Hematopoietic multipotent progenitor cell (in vitro differentiated cells): ENCODE results near the gene RRP15. TPM values are rescaled to one million over a fixed set of nuclear protein-coding genes. Genes with fewer than 3 reads are reported as not detected.

Source experiments
- DNase-seq, 3 donors: peaks; one replicate each; pipeline ENCODE4 v3.0.0-alpha.2; 2011 to 2015; ENCODE audit warnings: low read depth in 2 of 3, low spot score in 2 of 3
- total RNA-seq: library from RNA; depleted of rRNA; stranded (reverse); fragments of >200 nt; gene quantifications from one replicate; pipeline ENCODE4 v1.2.3, GENCODE V29; 2012

RRP15 gene, protein sequence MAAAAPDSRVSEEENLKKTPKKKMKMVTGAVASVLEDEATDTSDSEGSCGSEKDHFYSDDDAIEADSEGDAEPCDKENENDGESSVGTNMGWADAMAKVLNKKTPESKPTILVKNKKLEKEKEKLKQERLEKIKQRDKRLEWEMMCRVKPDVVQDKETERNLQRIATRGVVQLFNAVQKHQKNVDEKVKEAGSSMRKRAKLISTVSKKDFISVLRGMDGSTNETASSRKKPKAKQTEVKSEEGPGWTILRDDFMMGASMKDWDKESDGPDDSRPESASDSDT
- 2.4 TPM for total RNA-seq

DNA sequence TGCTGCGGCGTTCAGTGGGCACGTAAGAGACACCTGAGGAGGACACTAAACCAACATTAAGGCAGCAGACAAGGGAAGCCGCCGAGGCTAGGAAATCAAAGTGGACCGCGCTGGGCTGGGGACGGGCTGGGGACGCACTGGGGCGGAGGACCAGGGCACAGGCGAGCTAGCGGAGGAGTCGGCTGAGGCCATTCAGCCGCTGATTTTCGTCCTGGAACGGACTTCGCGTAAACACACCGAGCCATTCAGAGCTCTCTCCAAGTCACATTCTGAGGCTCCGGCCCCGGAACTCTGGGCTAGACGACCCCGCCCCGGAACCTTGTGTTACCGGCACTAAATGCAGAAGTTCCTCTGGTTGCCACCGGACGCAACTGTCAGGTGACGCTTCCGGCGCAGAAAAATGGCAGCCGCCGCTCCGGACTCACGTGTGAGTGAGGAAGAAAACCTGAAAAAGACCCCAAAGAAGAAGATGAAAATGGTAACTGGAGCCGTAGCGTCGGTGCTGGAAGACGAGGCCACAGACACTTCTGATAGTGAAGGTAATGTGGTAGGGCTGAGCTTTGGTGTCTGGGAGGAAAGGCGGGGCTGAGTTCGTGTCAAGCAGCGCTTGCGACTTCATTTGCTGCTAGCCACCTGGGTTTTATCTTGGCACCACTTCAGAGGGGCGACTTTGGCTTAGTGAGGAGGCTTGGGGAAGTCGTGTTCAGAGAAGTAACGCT, at the start of gene RRP15:
TSS of gene RRP15 (plus strand) at position 377 of the 719 bp plus-strand sequence. CDS start at position 401, 24 bp downstream.
- peak; percentile 70 to 95 (median 90) for DNase-seq

DNA sequence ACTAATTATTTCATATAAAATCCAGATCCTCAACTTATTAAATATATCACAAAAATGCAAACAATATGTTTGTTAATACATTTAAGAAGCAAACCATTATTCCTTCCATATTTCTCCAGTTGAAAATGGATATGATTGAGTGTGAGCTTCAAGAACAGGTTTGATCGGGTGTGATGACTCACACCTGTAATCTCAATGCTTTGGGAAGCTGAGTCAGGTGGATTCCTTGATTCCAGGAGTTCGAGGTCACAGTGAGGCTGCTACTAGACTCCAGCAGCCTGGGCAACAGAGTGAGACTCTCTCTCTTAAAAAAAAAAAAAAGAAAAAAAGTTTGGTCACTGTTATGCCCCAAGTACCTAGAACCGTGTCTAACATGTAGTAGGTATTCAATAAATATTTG, 42.9 kb upstream of the RRP15 start:
- DNase-seq = no peak

DNA sequence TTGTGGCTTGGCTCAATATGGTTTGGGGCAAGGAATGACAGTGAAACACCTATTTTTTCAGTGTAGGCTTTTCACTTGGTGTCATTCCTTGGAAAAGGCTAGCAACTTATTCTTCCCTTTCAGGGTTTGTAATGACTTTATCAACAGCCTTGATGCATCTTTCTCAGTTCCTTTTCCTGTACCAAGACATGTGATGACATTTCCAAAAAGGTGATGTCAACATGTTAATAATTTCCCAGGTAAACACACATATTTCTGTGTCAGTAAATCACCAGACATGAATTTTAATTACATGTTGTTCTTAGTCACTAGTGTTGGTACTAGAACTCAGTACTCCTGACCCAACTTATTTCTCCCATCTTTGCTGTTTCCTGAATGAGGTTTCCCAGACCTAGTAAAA, 37.8 kb upstream of the RRP15 start:
- no peak for DNase-seq

DNA sequence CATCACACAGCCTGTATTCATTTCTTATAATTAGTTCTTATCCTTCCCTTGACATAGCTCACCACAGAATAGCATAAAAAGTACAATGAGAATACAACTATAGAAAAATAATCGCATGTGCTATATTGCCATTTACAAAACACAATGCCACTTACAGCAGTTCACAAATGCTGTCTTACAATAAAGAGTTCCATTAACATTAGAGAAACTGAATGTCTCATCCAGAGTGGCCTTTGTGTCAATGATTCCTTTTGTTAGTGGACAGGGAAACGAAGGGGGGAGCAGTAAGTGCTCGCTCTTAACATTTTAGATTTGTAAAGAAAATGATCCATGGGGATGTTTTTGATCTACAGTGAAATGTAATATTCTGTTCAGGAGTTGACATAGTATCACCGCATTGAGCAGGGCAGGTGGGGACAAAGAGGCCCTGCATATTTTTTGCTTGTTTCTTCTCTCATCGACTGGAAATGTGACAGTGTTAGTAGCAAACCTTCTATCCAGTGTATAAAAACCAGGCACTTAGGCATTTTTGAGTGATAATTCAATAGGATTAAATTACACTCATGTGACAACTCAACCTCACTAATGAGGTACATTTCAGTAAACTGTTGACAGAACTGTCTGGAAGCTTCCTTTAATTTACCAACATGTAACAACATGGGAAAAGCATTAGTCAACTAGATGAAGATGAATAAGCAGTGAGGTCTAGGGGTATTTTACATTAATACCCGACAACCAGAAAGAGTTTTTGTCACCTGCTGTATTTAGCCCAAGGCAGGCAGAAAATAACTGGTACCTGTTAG, 35.6 kb upstream of the RRP15 start:
- no peak for DNase-seq

DNA sequence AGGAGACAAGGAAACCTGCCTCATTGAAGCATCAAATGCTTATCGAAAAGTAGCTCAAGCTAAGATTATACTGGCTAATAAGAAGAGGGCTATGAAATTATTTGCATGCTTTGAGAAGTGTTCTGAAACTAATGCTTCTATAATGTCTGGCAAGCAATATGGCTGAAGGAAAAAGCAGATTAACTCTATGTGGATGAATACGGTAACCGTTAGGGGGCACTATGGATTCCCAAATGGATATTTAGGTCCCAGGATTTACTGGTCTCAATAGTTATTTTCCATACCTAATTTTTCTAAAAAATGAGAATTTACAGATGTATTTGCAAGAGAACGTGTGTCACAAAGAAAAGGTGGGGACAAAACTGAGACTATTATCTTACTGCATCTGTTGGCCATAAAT, 34.6 kb upstream of the RRP15 start:
- no peak for DNase-seq

DNA sequence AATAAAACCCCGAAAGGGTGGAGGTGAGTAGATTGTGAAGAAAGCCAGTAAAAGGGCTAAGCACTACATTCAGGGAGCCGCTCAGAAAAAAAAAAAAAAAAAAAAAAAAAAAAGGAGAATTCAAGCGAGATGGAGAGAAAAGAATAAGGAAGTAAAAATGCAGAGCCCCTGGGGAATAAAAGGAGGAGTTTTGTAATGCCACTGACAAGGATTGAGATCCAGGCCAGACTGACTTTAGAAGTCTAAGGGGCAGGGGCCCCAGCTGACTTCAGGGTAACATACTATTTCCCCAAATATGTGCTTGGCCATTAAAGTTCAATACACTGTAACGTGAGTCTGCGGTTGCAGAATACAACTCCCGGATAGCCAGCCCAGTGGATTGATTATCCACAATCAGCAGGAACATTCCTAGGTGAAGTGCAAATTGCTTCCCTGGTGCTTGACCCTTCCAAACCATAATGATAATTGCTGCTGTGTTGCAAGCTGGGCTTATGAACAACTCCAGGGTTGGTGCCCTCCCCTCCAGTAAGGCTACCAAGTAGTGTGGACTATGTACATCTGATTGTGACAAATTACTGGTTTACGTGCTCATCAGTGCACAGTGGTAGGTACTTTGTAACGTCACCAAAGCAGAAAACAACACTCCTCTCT, 30.7 kb upstream of the RRP15 start:
- no peak for DNase-seq

DNA sequence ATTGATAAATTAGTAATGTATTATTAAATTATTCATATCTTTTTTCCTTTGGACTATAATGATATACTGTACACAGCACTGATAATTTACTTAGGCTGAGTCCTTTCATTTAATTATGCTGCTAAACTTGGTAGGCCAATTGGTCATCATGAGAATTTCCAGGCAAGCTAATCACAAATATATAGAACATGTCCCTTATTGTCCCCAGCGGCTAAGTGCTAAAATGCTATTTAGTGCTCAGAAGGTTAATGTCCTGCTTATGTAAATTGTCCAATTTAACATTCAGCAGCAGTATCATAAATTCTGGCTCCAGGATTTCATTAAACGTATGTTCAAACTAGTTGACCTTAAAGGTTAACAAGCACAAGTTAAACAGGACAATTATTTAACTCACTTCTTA, 30.0 kb upstream of the RRP15 start:
- no peak for DNase-seq

DNA sequence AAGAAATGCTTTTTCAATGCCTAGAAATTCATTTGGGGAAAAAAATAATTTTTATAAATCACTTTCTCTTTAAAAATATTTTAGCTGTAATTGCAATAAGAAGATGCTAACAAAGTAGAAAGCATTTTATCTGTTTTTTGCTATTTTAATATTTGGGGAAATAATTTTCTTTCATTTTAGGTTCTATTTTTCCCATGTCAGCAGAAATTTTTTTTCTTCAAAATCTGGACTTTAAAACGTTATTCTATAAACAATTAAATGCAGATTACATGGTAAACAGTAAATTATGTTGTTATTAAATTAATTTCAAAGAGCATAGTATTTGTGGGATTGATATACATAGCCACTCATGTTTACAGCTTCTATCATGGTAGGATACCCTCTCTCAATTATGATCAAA, 27.7 kb upstream of the RRP15 start:
- no peak for DNase-seq

DNA sequence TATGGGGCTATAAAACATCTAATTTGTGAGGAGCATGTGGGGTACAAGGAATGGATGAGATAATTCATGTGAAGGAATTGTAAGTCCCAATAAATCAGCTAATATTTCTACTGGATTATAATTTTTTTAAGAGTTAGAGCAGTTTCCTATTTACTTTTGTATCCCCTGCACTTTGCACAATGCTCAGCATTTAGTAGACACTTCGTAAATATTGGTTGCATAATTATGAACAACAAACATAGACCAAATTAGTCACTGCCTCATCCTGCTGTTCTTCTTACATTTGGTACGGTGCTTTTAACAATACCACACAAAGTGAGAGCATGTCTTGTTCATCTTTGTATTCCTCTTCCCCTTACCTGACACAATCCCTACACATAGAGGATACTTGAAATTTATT, 27.1 kb upstream of the RRP15 start:
- DNase-seq = no peak

DNA sequence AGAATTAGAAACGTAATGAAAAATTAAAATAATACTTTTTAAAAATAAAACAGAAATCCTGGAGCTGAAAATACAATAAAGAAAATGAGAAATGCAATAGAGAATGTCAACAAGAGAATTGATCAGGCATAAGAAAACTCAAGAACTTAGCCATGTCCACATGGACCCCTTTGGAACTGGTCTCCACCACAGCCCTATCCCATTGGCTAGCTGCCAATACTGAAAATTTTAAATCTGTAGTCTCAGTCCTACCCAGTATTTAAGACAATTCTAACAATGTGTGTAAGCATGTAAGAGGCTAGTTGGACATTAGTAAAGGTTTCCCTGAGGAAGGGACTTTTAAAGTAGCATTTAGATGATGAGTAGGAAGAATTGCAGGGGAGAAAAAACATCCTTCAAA, 25.8 kb upstream of the RRP15 start:
- no peak for DNase-seq

DNA sequence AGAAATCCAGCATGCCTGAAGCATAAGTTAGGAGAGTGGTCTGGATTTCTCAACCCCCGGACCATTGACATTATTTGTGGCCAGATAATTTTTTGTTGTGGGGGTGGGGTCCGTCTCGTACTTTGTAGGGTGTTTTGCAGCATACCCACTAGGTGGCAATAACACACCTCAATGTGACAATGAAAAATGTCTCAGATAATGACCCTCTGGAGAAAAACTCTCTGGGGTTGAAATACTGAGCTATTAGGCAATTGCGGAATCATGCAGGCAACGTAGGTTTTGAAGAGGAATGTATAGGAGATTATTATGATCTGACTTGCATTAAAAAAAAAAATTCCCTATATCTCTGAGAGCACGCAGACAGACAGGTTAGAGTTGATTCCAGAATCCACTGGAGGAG, 25.3 kb upstream of the RRP15 start:
- DNase-seq = peak in 2 of 3 donors; percentile 2 to 5

DNA sequence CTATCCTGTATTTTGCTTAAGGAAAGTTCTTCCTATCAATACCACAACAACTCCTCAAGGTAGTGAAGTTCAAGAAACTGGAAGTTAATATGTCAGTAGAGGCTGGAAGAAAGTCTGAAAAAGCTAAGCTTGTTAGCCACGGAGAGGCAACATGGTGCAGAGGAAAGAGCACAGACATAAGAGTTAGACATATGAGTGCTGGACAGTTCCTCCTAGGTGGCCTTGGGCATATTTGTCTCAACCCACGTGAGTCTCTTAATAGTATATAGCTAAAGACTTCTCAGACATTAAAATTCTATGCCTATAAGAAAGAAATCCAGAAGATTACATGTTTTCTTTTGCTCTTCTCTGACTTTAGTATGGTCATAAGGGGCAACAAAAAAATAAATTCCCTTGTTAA, 22.8 kb upstream of the RRP15 start:
- DNase-seq = no peak

DNA sequence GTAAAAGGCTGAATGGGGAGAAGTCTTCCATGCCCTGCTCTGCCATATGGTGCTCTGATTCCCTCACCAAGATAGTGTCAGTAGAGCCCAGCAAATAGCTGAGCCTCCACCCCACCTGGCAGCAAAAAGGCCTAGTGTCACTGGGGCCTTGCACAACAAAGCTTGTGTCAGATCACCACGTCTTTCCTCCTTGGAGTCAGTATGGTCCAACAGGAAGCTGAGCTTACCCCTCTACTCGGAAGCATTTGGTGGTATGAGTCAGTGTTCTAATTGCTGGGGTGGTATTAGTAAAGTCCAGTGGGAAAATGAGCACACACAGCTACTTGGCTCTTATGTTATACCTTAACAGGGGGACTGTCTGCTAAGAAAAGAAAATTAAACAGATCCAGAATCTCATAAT, 18.7 kb upstream of the RRP15 start:
- no peak for DNase-seq

DNA sequence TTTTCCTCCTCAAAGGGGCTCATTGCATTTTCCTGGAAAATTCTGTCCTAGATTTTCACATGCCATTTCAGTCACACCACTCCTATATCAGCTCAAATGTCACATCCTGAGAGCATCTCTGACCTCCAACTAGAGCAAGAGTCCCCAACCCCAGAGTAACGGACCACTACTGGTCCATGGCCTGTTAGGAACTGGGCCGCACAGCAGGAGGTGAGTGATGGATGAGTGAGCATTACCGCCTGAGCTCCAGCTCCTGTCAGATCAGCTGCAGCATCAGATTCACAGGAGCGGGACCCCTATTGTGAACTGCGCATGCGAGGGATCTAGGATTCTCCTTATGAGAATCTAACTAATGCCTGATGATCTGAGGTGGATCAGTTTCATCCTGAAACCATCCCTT, 12.7 kb upstream of the RRP15 start:
- DNase-seq = no peak

DNA sequence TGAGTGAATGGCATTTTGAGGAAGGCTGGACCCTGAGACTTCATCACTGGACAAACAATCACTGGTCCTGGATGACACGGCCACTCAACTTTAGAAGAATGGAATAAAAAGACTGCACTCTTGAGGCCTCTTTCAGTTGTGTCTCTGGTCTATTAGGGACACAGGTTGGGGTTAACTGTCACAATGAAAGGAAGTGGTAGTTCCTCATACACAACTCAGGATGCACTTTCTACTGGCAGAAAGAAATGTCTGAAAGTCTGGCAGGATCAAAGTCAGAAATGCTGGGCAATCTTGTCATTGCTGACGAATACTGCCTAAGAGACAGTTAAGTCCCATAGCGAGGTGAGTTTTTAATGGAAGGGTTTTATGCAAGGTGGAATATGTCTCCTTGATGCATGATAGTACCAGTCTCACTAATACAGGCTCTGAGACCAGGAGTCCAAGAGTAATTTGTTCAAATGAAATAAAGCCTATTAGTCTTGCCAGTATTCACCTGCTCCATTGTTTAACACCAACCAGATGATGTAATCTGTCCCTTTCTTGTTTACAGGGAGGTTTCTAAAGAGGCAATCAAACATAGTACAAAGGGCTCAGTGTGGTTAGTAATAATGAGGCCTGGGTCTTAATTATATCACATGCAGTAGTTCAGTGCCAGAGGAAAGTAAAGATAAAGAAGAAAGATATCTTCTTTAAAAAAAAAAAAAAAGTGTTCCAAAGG, 11.2 kb upstream of the RRP15 start:
- DNase-seq = peak in 1 of 3 donors; percentile 23

DNA sequence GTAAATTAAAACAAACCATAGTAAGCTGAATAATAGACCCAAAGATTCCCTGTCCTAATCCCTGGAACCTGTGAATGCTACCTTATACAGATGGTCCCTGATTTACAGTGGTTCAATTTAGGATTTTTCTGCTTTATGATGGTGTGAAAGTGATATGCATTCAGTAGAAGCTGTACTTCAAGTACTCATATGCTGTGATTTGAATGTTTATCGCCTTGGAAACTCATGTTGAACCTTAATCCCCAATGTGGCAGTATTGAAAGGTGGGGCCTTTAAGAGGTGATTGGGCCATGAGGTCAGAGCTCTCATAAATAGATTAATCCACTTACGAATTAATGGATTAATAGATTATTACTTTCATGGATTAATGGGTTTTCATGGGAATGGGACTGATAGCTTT, 10.6 kb upstream of the RRP15 start:
- DNase-seq = no peak

DNA sequence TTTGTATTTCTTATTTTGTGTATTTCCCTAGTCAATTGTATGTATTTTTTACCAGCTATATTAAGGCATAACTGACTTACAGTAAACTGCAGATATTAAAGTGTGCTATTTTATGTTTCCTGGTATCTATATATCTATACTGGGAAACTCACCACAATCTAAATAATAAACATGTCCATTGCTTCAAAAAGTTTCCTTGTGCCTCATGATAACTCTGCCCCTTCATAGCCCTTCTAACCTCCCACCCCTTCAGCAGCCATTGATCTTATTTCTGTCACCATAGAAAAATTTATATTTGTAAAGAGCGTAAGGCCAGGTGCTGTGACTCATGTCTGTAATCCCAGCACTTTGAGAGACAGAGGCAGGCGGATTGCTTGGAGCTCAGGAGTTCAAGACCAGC, 9.3 kb upstream of the RRP15 start:
- DNase-seq = no peak

DNA sequence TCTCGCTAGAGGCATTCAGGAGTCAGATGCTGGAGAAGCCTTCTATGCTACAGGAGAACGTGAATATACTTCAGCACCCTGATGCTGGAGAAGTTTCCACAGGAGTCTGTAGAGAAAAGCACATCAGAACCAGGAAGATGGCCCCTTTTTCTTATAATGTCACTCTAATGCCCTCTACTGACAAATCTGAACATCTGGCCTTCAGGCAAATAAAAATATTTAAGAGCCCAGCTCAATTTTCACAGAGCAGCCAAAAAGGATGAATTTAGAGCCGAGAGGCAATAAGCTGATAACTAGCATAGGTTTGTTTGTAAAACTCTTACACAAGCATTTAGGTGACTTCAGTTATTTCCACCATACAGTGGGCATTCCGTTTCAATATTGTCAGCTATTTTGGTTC, 3.8 kb upstream of the RRP15 start:
- DNase-seq = no peak

DNA sequence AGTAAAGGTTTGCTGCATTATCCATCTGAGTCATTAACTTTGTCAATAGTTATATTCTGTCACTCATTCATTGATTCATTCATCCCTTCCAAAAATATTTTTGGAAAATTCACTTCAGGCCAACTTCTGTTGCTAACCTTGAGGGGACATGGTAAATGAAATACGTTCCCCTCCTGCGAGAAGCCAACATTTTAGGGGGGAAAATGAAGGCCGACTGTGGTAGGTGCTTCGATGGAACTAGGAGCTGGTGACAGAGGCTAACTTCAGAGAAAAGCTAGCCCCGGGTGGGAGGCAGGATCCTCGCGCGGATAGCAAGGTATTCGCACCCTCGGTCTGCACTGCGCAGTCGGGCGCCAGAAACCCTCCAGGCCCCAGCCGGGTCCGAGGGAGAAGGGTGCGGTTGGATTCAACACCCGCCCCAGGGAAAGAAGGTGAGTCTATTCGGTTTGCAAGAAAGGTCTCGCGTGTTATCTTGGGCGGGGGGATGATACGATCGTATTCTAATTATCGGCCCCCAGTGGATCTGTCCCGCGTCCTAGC, 646 bp upstream of the RRP15 start:
- no peak for DNase-seq

DNA sequence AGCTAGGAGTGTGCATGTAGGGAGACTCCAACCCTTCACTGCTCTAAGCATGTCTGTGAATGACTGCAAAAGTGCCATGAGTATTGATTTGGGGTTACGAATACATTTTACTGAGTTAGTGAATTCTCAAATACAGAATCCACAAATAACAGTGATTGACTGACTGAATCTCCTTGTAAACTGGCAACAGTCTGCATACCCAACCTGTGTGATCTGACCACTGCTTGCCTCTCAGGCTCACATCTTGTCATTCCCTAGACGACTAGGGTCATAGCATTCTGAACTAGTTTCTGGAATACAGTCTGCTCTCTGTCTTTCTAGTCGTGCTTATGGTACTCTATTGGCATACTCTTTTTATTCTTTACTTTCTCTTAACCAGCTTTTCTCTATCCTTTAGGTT, 7.4 kb downstream of the RRP15 start:
- DNase-seq = no peak
